ENCODE measurements around the gene ZNF575.

Gene ZNF575

DNA sequence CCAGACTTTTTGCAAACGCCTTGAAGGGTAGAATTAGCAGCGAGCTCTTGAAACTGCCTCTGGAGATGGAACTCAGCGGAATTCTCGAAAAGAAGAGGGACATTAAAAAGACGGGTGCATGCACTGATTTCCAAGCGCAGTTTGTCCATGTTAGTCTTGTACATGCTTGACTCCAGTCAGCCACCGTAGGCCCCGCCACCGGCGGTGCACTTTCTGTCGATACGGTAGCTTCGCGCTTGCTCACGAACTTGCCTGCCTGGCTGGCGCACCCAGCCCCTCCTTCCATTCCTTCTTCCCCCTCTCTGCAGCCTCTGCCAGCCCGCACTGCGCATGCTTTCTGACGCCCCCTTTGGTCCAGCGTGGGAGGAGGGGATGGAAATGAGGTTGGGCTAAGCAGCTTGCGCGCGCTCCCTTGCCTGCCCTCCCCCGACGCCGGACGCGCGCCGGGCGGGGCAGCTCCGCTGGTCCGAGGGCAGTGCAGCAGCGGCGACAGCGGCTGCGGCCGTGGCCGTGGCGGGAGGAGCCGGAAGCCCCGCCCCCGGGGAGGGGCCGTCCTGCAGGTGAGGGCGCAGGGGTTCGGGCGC, at the start of gene ZNF575:
ZNF575 (plus strand) TSS at position 227 of the 584 bp plus-strand sequence. CDS start 1,235 bp downstream, outside the sequence.
- peak; percentile 87 for DNase-seq

GRCh38 chr19:43483281-43483680, 49.7 kb upstream of the ZNF575 start:
- DNase-seq, result no peak

- DNase-seq, result no peak
These were observed 47.0 kb upstream of the ZNF575 start for GRCh38 chr19:43485951-43486350.

GRCh38 chr19:43486412-43486811, 46.6 kb upstream of the ZNF575 start:
- DNase-seq, result no peak

GRCh38 chr19:43488179-43488578, 44.8 kb upstream of the ZNF575 start:
- DNase-seq, result no peak

GRCh38 chr19:43489310-43489709, 43.7 kb upstream of the ZNF575 start:
- no peak for DNase-seq

DNA sequence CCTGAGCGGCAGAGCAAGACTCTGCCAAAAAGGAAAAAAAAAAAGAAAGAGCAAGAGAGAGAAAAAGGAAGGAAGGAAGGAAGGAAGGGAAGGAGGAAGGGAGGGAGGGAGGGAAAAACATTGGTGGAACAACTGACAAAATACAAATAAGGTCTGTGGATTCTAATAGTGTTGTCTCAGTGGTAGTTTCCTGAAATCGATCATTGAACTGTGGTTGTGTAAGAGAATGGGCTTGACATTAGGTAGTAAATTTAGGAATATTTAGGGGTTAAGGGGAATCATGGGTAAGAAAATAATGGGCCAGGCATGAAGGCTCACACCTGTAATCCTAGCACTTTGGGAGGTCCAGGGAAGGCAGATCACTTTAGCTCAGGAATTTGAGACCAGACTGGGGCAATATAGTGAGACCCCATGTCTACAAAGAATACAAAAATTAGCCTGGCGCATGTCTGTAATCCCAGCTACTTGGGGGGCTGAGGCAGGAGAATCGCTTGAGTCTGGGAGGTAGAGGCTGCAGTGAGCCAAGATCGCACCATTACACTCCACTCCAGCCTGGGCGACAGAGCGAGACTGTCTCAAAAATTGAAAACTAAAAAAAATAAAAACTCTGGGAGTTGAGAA, 42.9 kb upstream of the ZNF575 start:
- no peak for DNase-seq

GRCh38 chr19:43490759-43491158, 42.2 kb upstream of the ZNF575 start:
- DNase-seq, result no peak

DNA sequence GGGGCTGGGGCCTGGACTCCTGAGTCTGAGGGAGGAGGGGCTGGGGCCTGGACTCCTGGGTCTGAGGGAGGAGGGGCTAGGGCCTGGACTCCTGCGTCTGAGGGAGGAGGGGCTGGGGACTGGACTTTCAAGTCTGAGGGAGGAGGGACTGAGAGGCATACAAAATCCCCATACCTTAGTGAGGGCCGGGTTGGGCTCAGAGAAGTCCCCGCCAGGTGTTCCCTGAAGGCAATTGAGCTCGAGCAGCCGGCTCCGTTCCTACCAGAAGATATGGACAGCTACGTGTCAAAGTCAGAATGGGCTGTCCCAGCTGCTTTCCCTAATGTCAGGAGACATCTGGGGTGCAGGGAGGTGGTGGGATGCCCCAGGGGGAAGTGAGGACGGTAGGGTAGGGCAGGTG, 37.9 kb upstream of the ZNF575 start:
- DNase-seq, result no peak

GRCh38 chr19:43496960-43497359, 36.0 kb upstream of the ZNF575 start:
- DNase-seq, result no peak

DNA sequence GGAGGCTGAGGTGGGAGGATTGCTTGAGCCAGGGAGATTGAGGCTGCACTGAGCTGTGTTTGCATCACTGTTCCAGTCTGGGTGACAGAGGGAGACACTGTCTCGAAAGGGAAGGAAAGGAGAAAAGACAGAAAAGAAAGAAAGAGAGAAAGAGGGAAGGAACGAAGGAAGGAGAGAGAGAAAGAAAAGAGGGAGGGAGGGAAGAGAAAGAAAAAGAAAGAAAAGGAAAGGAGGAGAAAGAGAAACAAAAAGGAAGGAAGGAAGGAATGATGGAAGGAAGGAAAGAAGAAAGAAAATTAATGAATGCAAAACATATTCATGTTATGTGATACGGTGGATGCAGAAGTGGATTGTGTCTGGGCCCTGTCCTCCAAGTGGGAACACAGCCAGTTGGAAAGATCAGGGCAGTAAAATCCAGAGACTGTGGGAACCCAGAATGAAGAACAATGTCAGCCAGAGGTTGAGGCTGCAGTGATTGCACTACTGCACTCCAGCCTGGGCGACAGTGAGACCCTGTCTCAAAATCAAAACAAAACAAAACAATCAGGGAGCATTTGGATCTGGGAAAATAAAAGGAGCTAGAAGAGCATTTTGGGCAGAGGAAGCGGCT, 34.6 kb upstream of the ZNF575 start:
- DNase-seq, result no peak

DNA sequence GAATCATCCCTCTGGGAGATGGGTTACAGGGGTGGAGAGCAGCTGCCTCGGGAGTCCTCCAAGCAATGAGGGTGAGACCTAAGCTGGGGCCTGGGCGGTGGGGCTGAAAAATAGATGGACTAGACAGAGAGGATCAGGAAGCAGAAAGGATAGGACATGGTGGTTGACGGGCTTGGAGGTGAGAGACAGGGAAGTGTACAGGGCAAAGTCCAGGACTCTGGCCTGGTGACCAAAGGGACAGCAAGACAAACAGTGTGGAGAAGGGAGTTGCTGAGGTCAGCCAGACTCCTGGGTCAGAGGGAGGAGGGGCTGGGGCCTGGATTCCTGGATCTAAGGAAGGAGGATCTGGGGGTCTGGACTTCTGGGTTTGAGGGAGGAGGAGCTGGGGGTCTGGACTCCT, 33.9 kb upstream of the ZNF575 start:
- DNase-seq, result no peak

- DNase-seq, result no peak
These were observed 31.1 kb upstream of the ZNF575 start for GRCh38 chr19:43501661-43502418.

DNA sequence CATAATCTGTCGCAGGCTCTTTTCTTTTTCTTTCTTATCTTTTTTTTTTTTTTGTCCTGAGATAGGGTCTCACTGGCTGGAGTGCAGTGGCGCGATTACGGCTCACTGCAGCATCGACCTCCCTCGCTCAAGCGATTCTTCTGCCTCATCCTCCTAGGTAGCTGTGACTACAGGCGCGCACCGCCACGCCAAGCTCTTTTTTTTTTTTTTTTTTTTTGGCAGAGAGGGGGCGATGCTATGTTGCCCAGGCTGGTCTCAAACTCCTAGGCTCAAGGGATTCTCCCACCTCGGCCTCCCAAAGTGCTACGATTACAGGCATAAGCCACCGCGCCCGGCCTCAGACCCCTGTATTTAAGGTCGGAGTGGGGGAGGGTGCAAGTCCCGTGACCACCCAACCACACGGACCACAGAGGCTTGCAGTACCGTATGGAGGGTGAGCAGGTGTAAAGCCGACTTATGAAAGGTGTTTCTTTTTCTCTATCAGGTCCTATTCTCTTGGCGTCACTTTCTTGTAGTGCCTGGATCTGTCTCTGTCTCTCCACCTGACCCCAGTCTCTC, 30.5 kb upstream of the ZNF575 start:
- no peak for DNase-seq

DNA sequence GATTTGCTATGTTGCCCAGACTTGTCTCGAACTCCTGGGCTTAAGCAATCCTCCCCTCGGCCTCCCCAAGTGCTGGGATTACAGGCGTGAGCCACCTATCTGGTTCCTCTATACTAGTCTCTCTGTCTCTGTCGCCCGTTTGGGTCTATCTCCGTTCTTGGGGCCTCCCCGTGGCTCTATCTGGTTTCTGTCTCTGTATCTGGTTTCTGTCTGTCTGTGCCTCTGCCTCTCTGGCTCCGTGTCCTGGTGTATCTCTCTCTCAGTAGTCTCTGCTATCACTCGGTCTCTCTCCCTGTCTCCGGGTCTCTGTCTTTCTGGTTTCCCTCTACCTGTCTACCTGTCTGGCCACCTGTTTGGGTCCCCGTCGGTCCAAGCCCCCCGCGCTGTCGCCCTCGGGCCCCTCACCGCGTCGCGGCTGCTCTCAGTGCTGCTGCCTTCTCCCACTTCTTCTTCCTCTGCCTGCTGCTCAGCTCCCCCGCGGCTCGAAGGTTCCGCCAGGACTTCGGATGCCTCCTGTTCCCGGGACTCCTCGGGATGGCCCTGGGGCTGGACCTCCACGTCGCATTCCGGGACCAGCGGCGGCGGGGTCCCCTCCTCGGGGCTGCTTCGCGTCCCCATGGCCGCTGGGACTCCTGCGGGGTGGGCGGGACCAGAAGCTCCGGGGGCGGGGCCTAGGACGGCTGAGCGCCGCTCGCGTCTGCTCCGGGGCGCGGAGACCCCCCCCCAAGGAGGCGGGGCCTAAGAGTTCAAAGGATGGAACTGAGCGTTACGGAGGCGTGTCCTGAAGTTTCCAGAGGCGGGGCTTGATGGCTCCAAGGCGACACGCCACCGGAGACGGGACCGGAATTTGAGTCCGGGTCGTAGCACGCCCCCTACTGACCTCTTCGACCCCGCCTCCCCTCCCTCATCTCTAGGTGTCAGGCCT, 29.2 kb upstream of the ZNF575 start:
- DNase-seq, result peak; percentile 98

- DNase-seq, result peak; percentile 64
These were observed 28.4 kb upstream of the ZNF575 start, which contains the start of gene PHLDB3 for GRCh38 chr19:43504426-43505185. PHLDB3 (minus strand) TSS chr19:43504746; CDS start chr19:43504118, 628 bp downstream.

DNA sequence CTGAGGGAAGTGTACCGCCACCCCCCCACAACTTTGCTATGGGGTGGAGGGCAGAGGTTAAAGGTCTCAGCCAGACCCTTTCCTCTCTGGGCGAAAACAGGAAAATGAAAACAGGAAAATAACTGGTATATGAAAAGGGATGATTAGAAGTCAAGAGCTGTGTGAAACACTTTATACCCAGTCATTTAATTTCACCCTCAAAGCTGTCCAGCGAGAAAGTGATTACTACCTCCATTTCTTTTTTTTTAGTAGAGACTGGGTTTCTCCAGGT, 27.9 kb upstream of the ZNF575 start:
- no peak for DNase-seq

DNA sequence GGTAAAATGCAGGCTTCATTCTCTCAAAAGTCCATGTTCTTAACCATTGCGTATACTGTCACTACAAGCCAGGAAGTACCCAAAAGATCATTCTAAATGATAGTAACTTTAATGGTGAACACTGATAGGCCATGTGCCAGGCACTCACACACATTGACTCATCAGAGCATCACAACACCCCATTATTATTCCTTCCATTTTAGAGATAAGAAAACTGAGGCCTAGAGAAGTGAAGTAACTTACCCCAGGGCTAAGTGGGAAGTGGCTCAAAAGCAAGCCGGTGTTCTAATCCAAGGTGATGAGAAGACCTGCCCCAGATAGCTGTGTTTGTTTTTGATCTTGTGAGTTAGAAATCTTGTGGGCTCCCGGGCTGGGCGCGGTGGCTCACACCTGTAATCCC, 27.0 kb upstream of the ZNF575 start:
- no peak for DNase-seq

DNA sequence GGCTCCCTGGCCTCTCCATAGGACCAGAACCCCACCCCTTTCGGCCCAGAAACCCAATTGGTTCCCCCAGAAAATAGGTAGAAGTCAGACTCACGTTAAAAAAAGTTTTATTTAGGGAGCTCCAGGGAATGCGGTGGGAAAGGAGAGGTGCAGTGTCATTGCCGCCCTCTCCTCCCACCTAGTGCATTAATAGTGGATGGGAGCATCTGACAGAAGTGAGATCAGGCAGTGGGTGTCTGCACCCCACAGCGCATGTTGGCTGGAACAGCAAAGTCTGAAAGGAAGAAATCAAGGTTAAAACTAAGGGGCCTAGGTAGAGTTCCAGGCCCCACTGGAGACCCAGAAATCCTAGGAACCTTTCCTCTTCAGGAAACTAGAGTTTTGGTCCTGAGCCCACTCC, 26.4 kb upstream of the ZNF575 start:
- no peak for DNase-seq

- DNase-seq, result no peak
These were observed 25.1 kb upstream of the ZNF575 start for GRCh38 chr19:43507880-43508279.

DNA sequence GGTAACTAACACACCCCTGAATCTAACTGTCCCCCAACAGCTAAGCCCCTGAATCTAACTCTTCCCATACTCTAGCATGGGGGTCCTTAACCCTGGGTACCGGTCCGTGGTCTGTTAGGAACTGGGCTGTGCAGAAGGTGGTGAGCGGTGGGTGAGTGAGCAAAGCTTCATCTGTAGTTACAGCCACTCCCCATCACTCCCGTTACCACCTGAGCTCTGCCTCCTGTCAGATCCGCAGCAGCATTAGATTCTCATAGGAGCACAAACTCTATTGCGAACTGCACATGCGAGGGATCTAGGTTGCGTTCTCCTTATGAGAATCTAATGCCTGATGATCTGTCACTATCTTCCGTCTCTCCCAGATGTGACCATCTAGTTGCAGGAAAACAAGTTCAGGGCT, 22.3 kb upstream of the ZNF575 start:
- DNase-seq, result no peak

DNA sequence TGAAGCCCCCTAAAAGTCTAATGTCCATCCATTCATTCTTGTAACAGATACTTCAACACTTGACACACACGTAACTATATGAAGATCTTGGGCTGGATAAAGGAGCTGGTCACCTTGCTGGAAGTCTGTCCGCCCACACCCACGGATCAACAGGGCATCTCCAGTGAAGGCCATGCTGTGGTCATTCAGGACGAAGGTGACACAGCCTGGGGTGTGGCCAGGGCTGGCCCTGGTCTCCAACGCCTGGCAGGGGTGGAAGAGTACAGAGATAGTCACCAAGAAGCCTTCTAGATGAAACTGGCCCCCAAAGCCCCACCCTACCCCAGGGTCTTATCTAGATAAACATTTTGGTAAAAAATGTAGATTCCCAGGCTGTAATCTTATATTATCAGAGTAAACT, 21.7 kb upstream of the ZNF575 start:
- no peak for DNase-seq

Data from CD4-positive, alpha-beta T cell treated with Interleukin-17A for 1 hour (primary cell).